GM12873 (cell line): ENCODE measurements around the gene EEPD1.

Experiments used
- TF ChIP-seq, protein P1 (sequence below): IDR thresholded peaks from 2 replicates; pipeline ENCODE4 v1.5.1; 2012; ENCODE audit warnings: low read depth, mild to moderate bottlenecking, moderate library complexity, low read length, control low read depth; ENCODE audit not compliant: insufficient read depth; ENCODE audit errors: missing control alignments

The EEPD1 gene

GRCh38 chr7:36203071-36203790, 50.2 kb downstream of the EEPD1 start:
- TF ChIP-seq, protein P1, sequence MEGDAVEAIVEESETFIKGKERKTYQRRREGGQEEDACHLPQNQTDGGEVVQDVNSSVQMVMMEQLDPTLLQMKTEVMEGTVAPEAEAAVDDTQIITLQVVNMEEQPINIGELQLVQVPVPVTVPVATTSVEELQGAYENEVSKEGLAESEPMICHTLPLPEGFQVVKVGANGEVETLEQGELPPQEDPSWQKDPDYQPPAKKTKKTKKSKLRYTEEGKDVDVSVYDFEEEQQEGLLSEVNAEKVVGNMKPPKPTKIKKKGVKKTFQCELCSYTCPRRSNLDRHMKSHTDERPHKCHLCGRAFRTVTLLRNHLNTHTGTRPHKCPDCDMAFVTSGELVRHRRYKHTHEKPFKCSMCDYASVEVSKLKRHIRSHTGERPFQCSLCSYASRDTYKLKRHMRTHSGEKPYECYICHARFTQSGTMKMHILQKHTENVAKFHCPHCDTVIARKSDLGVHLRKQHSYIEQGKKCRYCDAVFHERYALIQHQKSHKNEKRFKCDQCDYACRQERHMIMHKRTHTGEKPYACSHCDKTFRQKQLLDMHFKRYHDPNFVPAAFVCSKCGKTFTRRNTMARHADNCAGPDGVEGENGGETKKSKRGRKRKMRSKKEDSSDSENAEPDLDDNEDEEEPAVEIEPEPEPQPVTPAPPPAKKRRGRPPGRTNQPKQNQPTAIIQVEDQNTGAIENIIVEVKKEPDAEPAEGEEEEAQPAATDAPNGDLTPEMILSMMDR, result no peak

- TF ChIP-seq, protein P1, result no peak
Observed at GRCh38 chr7:36204044-36204663, 51.1 kb downstream of the EEPD1 start.

- TF ChIP-seq, protein P1, result no peak
Observed at GRCh38 chr7:36204929-36205635, 52.0 kb downstream of the EEPD1 start.

DNA sequence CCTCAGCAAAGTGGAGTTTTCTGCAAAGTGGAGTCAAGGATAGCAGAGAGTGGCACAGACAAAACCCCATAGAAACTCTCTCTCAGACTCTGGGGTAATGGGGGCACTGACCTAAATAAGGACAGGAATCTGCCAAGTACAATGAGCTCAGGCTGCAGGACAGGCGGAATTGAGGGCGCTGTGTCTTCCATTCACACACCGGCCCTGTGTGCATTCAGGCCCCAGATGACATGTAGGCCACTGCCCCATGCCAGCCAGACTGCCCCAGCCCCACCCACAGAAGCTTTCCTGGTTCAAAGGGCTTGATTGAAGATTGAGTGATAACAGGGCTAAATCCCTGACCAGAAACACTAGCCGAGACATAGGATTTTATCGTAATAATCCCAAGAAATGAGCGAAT, 52.7 kb downstream of the EEPD1 start:
- TF ChIP-seq, protein P1, result no peak

GRCh38 chr7:36207451-36208291, 54.6 kb downstream of the EEPD1 start:
- TF ChIP-seq, protein P1, result no peak

DNA sequence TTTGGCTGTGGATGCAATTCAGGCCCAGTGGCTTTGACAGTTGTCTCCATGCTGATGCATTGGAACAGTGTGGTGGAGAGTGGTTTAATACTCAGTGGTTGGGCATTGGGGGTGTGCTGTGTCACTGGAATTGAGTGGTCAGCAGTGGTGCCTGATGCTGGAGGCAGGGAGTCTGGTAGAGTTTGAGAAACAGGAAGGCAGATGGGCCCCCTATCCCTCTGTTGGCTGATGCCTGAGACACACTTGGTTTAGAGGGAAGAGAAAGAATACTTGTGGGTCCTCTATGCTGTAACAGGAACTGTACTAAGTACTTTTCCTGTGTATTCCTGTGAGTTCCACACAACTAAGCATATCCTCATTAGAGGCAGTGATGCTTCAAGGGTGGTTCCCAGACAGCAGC, 55.4 kb downstream of the EEPD1 start:
- TF ChIP-seq, protein P1, result no peak
